Hepatocyte (in vitro differentiated cells): ENCODE results near the gene BMAL1. TPM values are rescaled to one million over a fixed set of nuclear protein-coding genes. Genes with fewer than 3 reads are reported as not detected.

Experiments used
- DNase-seq: peaks from one replicate; pipeline ENCODE4 v3.0.0-alpha.2; 2016; ENCODE audit warnings: low spot score
- H2AFZ ChIP-seq: fragments of 200-600 bp; sonication (generic); 2 replicates; pipeline ENCODE4 v1.6.0; 2016; ENCODE audit warnings: antibody characterized with exemption, mild to moderate bottlenecking
- H3K27ac ChIP-seq: fragments of 200-600 bp; sonication (generic); 2 replicates; pipeline ENCODE4 v1.5.1; 2016; ENCODE audit warnings: mild to moderate bottlenecking
- H3K27me3 ChIP-seq: fragments of 200-600 bp; sonication (generic); 2 replicates; pipeline ENCODE4 v1.6.1; 2016
- H3K36me3 ChIP-seq: fragments of 200-600 bp; sonication (generic); replicated peaks from 2 replicates; pipeline ENCODE4 v1.5.1; 2016; ENCODE audit warnings: low read depth; ENCODE audit not compliant: insufficient read depth
- H3K4me1 ChIP-seq: fragments of 200-600 bp; sonication (generic); 2 replicates; pipeline ENCODE4 v1.5.1; 2016; ENCODE audit warnings: mild to moderate bottlenecking, moderate library complexity; ENCODE audit not compliant: insufficient read depth
- H3K4me2 ChIP-seq: fragments of 200-600 bp; sonication (generic); 2 replicates; pipeline ENCODE4 v1.6.0; 2016
- H3K4me3 ChIP-seq: fragments of 200-600 bp; sonication (generic); 2 replicates; pipeline ENCODE4 v1.5.1; 2016; ENCODE audit warnings: mild to moderate bottlenecking
- H3K79me2 ChIP-seq: fragments of 200-600 bp; sonication (generic); 2 replicates; pipeline ENCODE4 v1.6.0; 2017; ENCODE audit warnings: mild to moderate bottlenecking
- H3K9me2 ChIP-seq: fragments of 200-600 bp; sonication (generic); replicated peaks from 2 replicates; pipeline ENCODE4 v1.6.0; 2017; ENCODE audit warnings: mild to moderate bottlenecking; ENCODE audit not compliant: insufficient read depth
- H3K9me3 ChIP-seq: fragments of 200-600 bp; sonication (generic); 2 replicates; pipeline ENCODE4 v1.5.1; 2016; ENCODE audit warnings: low read depth, mild to moderate bottlenecking
- H4K20me1 ChIP-seq: fragments of 200-600 bp; sonication (generic); 2 replicates; pipeline ENCODE4 v1.6.0; 2016; ENCODE audit warnings: mild to moderate bottlenecking; ENCODE audit not compliant: insufficient read depth, poor library complexity, severe bottlenecking
- CTCF ChIP-seq: fragments of 200-600 bp; sonication (generic); IDR thresholded peaks from 2 replicates; pipeline ENCODE4 v1.5.1; 2016; ENCODE audit warnings: antibody characterized with exemption, mild to moderate bottlenecking; ENCODE audit not compliant: poor library complexity
- EZH2 ChIP-seq: fragments of 200-600 bp; sonication (generic); IDR thresholded peaks from 2 replicates; pipeline ENCODE4 v1.6.1; 2016; ENCODE audit warnings: antibody characterized with exemption, mild to moderate bottlenecking, borderline replicate concordance
- EZH2phosphoT487 ChIP-seq: fragments of 200-600 bp; sonication (generic); IDR thresholded peaks from one replicate; pipeline ENCODE4 v1.6.1; 2018; ENCODE audit warnings: antibody characterized with exemption, mild to moderate bottlenecking, low read depth, moderate library complexity; ENCODE audit not compliant: unreplicated experiment, severe bottlenecking
- WGBS: methylation state at CpG from one replicate; pipeline ENCODE4 v1.1.6; 2016; ENCODE audit warnings: low lambda C conversion rate; ENCODE audit errors: missing lambda C conversion rate; 5-methylcytosine and 5-hydroxymethylcytosine counted together
- polyA plus RNA-seq: library from polyadenylated mRNA; unstranded; fragments of >200 nt; fragmentation: Nextera tagmentation; extraction: Ambion mirVana; gene quantifications from 2 replicates; pipeline ENCODE4 v1.2.1, GENCODE V29; 2016
- total RNA-seq: library from RNA; depleted of rRNA; stranded (reverse); fragments of >200 nt; gene quantifications from 2 replicates; pipeline ENCODE4 v1.2.3, GENCODE V29; 2014

The BMAL1 gene
- total and polyA plus RNA-seq, 2 experiments from 2014 or later: 8.7 to 12.7 TPM

GRCh38 chr11:13260201-13260962, 17.2 kb upstream of the BMAL1 start:
- Histone ChIP-seq H2AFZ (no peak overlapping the region), H3K9me3 (no peaks in the 10 kb centered on the region), H3K4me3 (no peak overlapping the region), H4K20me1 (no peaks in the 10 kb centered on the region), H3K27ac (no peak overlapping the region), H3K27me3 (peaks cover 16% of the 10 kb centered on the region), H3K36me3 (no peaks in the 10 kb centered on the region), H3K79me2 (no peaks in the 10 kb centered on the region), H3K9me2 (no peaks in the 10 kb centered on the region), H3K4me2 (no peak overlapping the region), H3K4me1 (peaks cover 7% of the 10 kb centered on the region)
- no peak for TF ChIP-seq CTCF
- TF ChIP-seq EZH2phosphoT487: no peak
- no peak for TF ChIP-seq EZH2
- DNase-seq: no peak
- WGBS: 70% methylated on average over 7 of the region's 7 CpGs

- H3K4me1 ChIP-seq: peaks cover 7% of the 10 kb centered on the region
- DNase-seq: no peak
- no peaks in the 10 kb centered on the region for H3K9me3 ChIP-seq
- TF ChIP-seq CTCF: no peak
- TF ChIP-seq EZH2phosphoT487: no peak
- TF ChIP-seq EZH2: no peak
- WGBS: 81% methylated on average over 16 of the region's 16 CpGs
- H3K4me2 ChIP-seq: no peak overlapping the region
- H3K9me2 ChIP-seq: no peaks in the 10 kb centered on the region
- peaks cover 22% of the 10 kb centered on the region for H3K27me3 ChIP-seq
- no peak overlapping the region for H2AFZ ChIP-seq
- H3K27ac ChIP-seq: no peak overlapping the region
- no peaks in the 10 kb centered on the region for H3K36me3 ChIP-seq
- H3K79me2 ChIP-seq: no peaks in the 10 kb centered on the region
- no peak overlapping the region for H3K4me3 ChIP-seq
- H4K20me1 ChIP-seq: no peaks in the 10 kb centered on the region
Observed at GRCh38 chr11:13260963-13261588, 16.5 kb upstream of the BMAL1 start.

- Histone ChIP-seq H3K27ac (no peak overlapping the region), H3K9me2 (no peaks in the 10 kb centered on the region), H3K36me3 (no peaks in the 10 kb centered on the region), H3K4me3 (no peak overlapping the region), H3K27me3 (peaks cover 26% of the 10 kb centered on the region), H3K79me2 (no peaks in the 10 kb centered on the region), H3K4me2 (no peak overlapping the region), H3K4me1 (peaks cover 7% of the 10 kb centered on the region), H4K20me1 (no peaks in the 10 kb centered on the region), H2AFZ (peak overlapping the region; percentile 21), H3K9me3 (no peaks in the 10 kb centered on the region)
- no peak for DNase-seq
- WGBS: 50% methylated on average over 8 of the region's 8 CpGs
- no peak for TF ChIP-seq CTCF
- TF ChIP-seq EZH2phosphoT487: no peak
- no peak for TF ChIP-seq EZH2
Observed at GRCh38 chr11:13261591-13262061, 16.0 kb upstream of the BMAL1 start.
